Right atrium auricular region (tissue), 2 donors: Measurements from ENCODE around the gene RNASE2. TPM values are rescaled to one million over a fixed set of nuclear protein-coding genes. Genes with fewer than 3 reads are reported as not detected.
"Not testable (repeated sequence)": the region's sequence is repeated elsewhere in the genome, so short reads cannot be mapped to it uniquely, and the experiment has no call there.

Source experiments
- DNase-seq: peaks from one replicate; pipeline ENCODE4 v3.0.0-alpha.2; 2019; ENCODE audit warnings: low spot score
- H3K27ac ChIP-seq, 2 donors: fragments of 200-600 bp; sonication (generic); 1 replicate in 1 of 2; 2 replicates in 1 of 2; pipeline ENCODE4 v1.5.1; 2016 to 2019
- H3K27me3 ChIP-seq, 2 donors: fragments of 200-600 bp; sonication (generic); one replicate each; pipeline versions ENCODE4 v1.5.1 to v1.6.0; 2017 to 2019
- H3K36me3 ChIP-seq: fragments of 200-600 bp; sonication (generic); one replicate; pipeline ENCODE4 v1.5.1; 2016
- H3K4me1 ChIP-seq, 2 donors: fragments of 200-600 bp; sonication (generic); one replicate each; pipeline versions ENCODE4 v1.5.1 to v1.6.0; 2017 to 2019
- H3K4me3 ChIP-seq, 2 donors: fragments of 200-600 bp; sonication (generic); 1 replicate in 1 of 2; 2 replicates in 1 of 2; pipeline ENCODE4 v1.5.1; 2017 to 2019; ENCODE audit warnings: mild to moderate bottlenecking in 1 of 2, moderate library complexity in 1 of 2
- H3K9me3 ChIP-seq, 2 donors: fragments of 200-600 bp; sonication (generic); one replicate each; pipeline ENCODE4 v1.5.1; 2019
- CTCF ChIP-seq, 2 donors: fragments of 200-600 bp; sonication (generic); IDR thresholded peaks; one replicate each; pipeline ENCODE4 v1.5.1; 2019; ENCODE audit warnings: antibody characterized with exemption in 2 of 2
- total RNA-seq, 2 donors: library from RNA; depleted of rRNA; stranded (reverse); fragments of >200 nt; gene quantifications; one replicate each; pipeline ENCODE4 v1.1.0, GENCODE V29; 2016

The RNASE2 gene
- total RNA-seq, result 1 to 10 TPM; 2.9 to 4.1 TPM

- H3K27ac ChIP-seq, result not testable (repeated sequence)
Observed at GRCh38 chr14:20954736-20955537, at the start of gene RNASE2. Gene RNASE2 (plus strand): TSS chr14:20955487. CDS start chr14:20955772, 285 bp downstream.

GRCh38 chr14:20905676-20906075 lies 49.6 kb upstream of the RNASE2 start:
- Histone ChIP-seq H3K27me3 (no peaks in the 10 kb centered on the region), H3K4me1 (no peaks in the 10 kb centered on the region), H3K36me3 (no peaks in the 10 kb centered on the region), H3K27ac (no peak overlapping the region), H3K9me3 (no peaks in the 10 kb centered on the region), H3K4me3 (no peak overlapping the region)
- no peak for DNase-seq
- no peak for TF ChIP-seq CTCF (IDR thresholded peaks at IDR 0.05)

More at GRCh38 chr14:20954736-20955537, at the start of gene RNASE2:
- DNase-seq, H3K4me1 ChIP-seq, H3K36me3 ChIP-seq, H3K27me3 ChIP-seq, H3K4me3 ChIP-seq, H3K9me3 ChIP-seq: not testable (repeated sequence)

GRCh38 chr14:20907214-20907613 lies 48.1 kb upstream of the RNASE2 start:
- no peak for TF ChIP-seq CTCF (IDR thresholded peaks at IDR 0.05)
- Histone ChIP-seq H3K9me3 (no peaks in the 10 kb centered on the region), H3K27me3 (no peaks in the 10 kb centered on the region), H3K4me3 (no peak overlapping the region), H3K27ac (no peak overlapping the region), H3K4me1 (no peaks in the 10 kb centered on the region), H3K36me3 (no peaks in the 10 kb centered on the region)
- no peak for DNase-seq

GRCh38 chr14:20910822-20911221 lies 44.5 kb upstream of the RNASE2 start:
- not testable (repeated sequence) for H3K27ac ChIP-seq, H3K4me1 ChIP-seq, H3K9me3 ChIP-seq, H3K36me3 ChIP-seq, H3K4me3 ChIP-seq, H3K27me3 ChIP-seq, DNase-seq

GRCh38 chr14:20919038-20919756 lies 36.1 kb upstream of the RNASE2 start:
- H3K27me3 ChIP-seq, H3K27ac ChIP-seq, H3K36me3 ChIP-seq, H3K4me1 ChIP-seq, H3K4me3 ChIP-seq, H3K9me3 ChIP-seq: not testable (repeated sequence)
- peak; percentile 58 for DNase-seq

GRCh38 chr14:20923766-20924297 lies 31.5 kb upstream of the RNASE2 start:
- not testable (repeated sequence) for H3K4me1 ChIP-seq, H3K9me3 ChIP-seq, H3K36me3 ChIP-seq, H3K27me3 ChIP-seq, H3K4me3 ChIP-seq, H3K27ac ChIP-seq, DNase-seq

GRCh38 chr14:20934148-20934762 lies 21.0 kb upstream of the RNASE2 start:
- peak; percentile 61 for DNase-seq
- Histone ChIP-seq H3K36me3 (no peaks in the 10 kb centered on the region), H3K27ac (no peak overlapping the region), H3K9me3 (no peaks in the 10 kb centered on the region), H3K4me1 (no peaks in the 10 kb centered on the region), H3K4me3 (no peak overlapping the region), H3K27me3 (no peaks in the 10 kb centered on the region)
- peak in 1 of 2 donors; percentile 45 for TF ChIP-seq CTCF (IDR thresholded peaks at IDR 0.05)
